GM23248 (cell line): ENCODE measurements around the gene GLOD5.

ENCODE experiments used
- EZH2 ChIP-seq: fragments of 200-600 bp; sonication (generic); IDR thresholded peaks from 2 replicates; pipeline ENCODE4 v1.6.1; 2018; ENCODE audit warnings: antibody characterized with exemption, mild to moderate bottlenecking; ENCODE audit not compliant: insufficient read depth, poor library complexity, severe bottlenecking
- EZH2phosphoT487 ChIP-seq: fragments of 200-600 bp; sonication (generic); IDR thresholded peaks from 2 replicates; pipeline ENCODE4 v1.6.1; 2018; ENCODE audit warnings: antibody characterized with exemption, moderate library complexity, mild to moderate bottlenecking, low read depth; ENCODE audit not compliant: insufficient read depth

DNA sequence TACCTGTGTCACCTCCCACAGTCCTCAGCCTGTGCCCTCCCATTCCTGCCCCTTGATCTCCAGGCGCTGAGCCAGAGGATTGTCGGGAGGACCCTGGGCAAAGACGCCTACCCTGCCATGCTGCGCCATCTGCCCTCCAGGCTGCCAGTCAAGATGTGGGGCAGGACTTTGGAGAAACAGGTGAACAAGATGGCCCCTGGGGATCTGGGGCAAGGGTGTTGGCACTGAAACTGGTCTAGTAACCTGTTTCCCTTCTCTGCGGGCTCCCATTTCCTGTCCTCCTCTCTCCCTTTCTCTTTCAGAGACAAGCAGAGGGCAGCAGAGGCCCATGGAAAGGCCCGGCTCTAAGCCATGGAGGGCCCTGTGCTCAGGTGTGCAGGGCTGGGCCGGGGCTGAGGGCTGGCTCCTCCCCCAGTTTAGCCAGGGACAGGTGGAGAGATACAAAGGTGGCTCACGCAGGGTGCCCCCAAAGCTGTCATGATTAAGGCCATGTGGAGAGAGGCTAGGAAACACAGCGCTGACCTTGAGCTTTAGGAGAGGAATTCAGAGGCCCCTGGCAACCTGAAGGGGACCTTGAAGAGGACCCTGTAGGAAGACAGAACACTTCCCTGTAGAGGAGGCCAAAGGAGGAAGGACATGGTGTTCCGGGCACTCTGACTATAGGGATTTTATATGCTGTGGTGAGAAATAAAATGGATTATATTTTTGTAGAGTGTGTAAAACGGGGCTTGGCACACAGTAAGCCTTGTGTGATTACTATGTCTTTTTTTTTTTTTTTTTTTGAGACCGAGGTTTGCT, at the start of gene GLOD5:
- no peak for TF ChIP-seq EZH2
- TF ChIP-seq EZH2phosphoT487, result no peak
